CD4-positive, alpha-beta T cell treated with Interleukin-10 for 1 hour (primary cell): ENCODE measurements around the gene TOR1AIP1.

Experiments
- DNase-seq: peaks from one replicate; pipeline ENCODE4 v3.0.0-alpha.2; 2020

TOR1AIP1 gene

DNA sequence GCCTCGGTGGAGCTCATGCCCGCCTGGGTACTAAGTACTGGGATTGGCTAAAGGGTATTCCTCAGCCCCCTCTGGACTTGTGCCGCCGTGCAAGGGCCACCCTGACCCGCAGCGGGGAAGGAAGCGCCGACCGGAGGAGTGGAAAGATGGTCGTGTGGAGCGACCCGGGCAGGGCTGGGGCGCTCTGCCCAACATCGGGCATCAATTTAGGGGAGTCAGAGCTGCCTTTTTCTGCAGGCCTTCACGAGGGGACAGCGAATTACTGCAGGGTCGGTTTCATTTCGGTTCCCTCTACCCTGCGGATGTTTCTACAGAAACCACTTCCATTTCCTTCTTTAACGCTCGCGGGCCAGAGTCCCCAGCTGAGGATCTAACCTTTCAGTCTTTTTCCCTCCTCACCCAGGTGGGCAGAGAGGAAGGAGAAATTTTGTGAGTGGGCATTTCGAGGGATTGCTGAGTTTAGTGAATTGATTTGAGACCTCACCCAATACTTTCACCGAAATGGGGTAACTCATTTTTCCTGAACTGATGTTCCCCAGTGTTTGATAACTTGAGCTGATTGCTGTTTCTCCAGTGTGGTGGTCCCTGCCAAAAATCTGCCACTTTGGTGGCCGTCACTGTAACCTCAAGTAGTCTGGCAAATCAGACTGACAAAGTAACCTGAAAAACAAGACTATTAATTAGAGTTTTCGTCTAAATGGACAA, 1.1 kb downstream of the TOR1AIP1 start:
- peak; percentile 59 for DNase-seq

DNA sequence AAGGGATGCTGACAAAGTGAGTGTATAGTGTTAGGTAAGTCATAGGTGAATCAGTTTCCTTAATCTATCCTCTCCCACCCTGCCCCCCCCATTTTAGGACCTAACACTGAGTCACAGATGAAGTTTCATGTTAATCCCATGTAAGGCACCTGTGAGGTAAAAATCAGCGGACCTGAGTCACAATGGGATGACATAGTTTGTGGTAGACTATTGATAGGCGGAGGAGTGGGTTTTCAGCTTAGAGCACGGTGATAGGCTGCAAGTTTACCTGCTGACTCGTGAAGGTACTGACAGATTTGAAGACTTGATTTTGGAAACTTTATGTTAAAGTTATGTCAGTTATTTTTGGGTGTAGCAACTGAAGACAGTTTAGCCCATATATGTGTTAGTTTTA, 1.7 kb downstream of the TOR1AIP1 start:
- peak; percentile 80 for DNase-seq

DNA sequence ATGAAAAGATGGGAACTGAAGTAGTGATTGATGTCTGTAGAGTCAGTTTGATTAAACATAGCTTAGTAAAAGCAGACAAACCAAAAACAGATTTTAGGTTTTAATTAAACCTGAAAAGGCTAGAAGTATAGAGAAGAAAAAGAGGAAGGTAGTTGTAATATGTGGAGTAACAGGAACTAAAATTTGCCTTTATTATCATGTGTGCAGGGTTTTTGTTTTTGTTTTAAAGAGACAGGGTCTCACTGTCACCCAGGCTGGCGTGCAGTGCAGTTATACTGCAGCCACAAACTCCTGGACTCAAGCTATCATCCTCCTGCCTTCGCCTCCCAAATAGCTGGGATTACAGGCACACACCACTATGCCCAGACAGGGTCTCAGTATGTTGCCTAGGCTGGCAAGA, 6.0 kb downstream of the TOR1AIP1 start:
- DNase-seq = no peak

DNA sequence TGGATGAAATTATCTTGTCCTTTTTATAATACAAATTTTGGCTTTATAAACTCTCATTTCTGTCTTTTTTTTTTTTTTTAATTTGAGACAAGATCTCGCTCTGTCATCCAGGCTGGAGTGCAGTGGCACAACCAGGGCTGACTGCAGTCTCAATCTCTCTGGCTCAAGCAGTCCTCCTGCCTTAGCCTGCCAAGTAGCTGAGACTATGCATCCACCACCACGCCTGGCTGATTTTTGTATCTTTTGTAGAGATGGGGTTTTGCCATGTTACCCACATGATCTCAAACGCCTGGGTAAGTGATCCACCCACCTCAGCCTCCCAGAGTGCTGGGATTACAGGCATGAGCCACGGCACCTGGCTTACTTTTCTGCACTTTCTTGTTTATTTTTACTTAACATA, 7.5 kb downstream of the TOR1AIP1 start:
- no peak for DNase-seq

DNA sequence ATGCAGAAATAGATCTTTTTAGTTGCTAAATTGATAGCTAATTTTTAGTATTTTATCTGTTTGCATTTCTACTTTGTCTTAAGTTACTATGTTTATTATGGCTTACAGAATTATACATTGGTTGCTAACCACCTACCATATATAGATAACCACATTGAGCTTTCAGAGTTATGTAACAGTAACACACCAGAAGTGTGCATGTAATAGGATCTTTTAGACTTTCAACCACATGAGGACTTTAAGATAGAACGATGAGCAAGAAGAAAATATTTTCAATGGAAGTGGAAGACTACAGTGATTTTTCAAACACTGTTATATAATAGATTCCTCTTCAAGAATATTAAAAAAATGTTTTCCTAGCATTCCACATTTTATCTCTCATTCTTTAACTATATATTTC, 28.8 kb downstream of the TOR1AIP1 start:
- DNase-seq = no peak

DNA sequence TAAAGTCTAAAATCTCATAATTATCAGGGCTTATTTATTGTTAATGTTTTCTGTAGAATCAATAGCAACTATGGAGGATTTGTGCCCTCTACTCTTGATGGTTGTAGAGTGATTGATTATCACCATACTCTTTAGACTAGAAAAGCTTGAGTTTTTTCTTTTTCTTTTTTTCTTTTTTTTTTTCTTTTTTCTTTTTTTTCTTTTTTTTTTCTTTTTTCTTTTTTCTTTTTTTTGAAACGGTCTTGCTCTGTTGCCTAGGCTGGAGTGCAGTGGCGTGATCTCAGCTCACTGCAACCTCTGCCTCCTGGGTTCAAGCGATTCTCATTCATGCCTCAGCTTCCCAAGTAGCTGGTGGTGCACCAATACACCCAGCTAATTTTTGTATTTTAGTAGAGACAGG, 29.7 kb downstream of the TOR1AIP1 start:
- DNase-seq = no peak

DNA sequence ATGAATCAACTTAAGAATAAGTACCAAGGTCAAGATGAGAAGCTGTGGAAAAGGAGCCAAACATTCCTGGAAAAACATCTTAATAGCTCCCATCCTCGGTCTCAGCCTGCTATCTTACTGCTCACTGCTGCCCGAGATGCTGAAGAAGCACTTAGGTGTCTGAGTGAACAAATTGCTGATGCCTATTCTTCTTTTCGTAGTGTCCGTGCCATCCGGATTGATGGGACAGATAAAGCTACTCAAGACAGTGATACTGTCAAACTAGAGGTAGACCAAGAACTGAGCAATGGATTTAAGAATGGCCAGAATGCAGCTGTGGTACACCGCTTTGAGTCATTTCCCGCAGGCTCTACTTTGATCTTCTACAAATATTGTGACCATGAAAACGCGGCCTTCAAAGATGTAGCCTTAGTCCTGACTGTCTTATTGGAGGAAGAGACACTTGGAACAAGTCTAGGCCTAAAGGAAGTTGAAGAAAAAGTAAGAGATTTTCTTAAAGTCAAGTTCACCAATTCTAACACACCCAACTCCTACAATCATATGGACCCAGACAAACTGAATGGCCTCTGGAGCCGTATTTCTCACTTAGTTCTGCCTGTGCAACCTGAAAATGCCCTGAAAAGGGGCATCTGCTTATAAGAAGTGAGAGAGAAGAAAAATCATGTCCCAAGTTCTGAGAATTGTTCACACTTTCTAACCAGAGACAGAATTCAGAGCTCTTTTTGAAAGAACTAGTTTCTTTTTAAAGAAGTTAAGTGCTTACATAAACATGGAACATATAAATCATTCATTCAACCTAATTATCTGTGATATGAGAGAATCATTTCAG, 35.7 kb downstream of the TOR1AIP1 start:
- DNase-seq = no peak

DNA sequence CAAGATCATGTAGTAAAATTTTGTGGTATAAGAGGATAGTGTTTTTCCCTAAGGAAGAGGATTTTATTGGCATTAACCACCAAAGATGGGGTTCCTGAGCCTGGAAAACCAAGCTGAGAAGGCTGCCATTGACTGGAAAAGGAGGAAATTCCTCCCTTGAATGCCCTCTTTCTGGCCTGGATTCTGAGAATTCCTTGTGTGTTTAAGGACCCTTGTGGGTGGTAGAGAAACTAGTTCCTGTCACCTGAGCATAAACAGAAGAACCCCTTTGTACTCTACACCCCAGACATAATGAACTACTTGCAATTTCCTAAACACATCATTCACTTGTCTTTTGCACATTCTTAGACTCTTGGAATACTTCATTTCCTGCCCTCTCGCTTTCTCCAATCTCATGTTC, 39.4 kb downstream of the TOR1AIP1 start:
- no peak for DNase-seq

DNA sequence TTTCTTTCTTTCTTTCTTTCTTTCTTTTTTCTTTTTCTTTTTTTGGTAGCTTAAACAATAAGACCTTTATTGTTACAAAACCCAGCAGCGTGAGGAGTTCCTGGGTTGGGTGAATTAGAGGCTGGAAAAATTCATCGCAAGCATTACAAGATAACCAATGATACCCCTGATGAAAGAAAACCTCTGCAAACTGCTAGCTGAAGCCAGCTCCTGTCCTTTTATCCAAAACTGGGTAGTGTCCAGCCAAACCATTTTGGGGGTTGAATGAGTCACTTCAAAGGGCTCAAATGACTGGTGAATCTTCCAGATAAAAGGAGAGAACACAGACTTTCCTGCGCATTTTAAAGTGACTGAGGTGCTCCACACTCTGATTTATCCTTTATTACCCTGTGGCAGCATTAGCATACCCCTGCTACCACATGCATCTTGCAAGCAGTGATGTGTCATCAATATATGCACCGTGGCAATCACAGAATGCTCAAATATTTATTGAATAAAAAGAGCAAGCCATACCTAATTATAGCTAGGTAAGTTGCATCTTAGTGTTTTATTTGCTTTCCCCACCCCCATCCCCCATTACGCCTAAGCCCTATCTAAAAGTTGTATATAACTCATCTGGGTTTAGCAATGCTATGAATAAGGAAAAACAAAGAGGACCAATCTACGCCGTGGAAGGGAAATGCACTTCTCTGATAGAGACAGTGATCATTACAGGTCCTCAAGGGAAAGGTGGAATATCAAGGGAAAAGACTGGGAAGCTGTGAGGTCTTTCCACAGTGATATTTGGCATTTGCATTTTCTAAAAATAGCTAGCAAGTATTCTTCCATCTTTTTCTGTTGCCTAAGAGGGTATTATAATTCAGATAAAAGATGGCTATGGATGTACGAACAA, 40.1 kb downstream of the TOR1AIP1 start:
- DNase-seq = no peak

DNA sequence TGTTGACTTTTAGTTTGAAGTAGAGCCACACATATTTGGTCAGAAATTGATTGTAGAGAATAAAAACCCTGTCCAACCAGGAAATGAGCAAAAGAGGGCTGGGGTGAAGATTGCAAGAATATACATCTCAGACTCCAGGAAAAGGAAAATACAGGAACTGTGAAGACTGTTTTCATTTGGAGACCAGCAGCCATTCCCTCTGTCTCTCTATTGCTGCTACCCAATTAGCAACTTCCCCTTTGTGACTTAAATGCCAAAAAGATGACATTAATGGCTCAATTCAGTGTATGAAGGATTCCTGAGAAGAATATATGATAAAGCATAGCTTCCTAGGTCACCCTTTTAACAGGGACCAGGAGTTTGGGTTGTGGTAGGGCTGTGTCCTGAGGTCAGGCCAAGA, 40.9 kb downstream of the TOR1AIP1 start:
- DNase-seq = no peak

DNA sequence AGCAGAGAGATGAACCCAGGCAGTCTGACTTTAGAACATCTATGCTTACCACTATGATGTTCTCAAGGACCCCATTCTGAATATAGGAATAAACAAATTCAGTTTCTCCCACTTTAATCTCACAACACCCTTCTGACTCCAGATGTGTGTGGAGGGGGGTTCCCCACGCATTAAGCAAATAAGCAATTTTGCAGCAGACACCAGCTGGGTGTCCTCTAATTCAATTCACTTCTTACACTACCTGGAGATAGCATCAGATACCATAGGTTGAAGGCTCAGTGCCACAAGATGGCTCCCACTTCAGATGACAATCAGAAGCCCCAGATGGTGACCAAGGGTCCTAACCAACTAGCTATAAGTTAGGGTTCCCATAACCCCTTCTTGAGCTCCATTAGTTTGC, 42.2 kb downstream of the TOR1AIP1 start:
- no peak for DNase-seq

DNA sequence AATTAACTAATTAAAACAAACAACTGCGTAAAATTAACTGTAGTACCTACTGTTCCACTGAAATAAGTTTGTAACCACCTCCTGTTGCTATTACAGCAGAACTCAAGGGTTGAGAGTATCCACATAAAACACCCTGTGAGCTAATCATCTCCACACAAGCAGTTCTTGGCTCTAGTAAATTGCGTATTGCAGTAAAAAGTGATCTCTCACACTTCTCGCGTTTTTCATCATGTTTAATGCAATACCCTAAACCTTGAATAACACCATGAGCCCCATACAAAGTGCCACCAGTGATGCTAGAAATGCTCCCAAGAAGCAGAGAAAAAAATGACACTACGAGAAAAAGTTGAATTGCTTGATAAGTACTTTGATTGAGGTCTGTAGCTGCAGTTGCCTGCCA, 43.2 kb downstream of the TOR1AIP1 start:
- no peak for DNase-seq

DNA sequence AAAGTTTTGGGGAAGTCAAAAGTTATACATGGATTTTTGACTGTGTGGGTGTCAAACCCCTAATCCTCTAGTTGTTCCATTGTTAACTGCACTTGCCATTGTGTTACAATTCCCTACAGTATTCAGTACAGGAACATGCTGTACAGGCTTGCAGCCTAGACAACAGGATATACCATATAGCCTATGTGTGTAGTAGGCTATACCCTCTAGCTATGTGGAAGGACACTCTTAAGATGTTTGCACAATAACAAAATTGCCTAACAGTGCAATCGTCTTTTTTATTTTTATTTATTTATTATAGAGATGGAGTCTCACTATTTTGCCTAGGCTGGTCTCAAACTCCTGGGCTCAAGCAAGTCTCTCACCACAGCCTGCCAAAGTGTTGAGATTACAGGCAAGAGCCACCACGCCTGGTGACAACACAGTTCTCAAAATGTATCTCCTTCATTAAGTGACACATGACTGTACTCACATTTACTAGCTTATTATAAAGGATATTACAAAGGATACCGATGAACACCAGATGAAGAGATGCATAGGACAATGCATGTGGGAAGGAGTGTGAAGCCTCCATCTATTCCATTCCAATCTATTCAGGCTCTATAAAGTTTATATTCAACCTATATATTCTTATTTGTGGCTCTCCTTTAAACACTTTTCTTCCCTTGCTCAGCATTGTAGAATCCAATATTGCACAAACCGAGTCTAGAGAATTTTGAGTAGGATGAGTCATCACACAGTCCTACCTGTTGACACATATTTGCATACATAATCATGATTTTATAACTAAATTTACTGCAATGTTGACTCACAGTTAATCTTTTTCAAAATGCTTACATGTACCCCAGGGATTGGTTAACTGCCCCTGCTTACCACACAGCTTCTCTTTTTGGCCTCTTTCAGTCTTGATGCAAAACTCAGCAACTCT, 44.1 kb downstream of the TOR1AIP1 start:
- DNase-seq = no peak

DNA sequence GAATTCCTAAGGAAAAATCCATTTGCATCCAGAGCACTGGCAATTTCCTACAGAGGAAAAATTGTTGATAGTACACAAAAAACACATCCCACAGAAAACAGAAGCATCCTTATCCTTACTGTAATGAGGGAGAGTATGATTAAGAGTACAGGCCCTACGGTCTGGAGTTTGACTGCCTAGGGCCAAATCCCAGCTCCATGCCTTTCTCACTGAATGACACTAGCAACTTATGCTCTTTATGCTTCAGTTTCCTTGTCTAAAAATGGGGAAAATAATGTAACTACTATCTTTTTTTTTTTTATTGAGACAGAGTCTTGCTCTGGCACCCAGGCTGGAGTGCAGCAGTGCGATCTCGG, 44.7 kb downstream of the TOR1AIP1 start:
- DNase-seq = no peak

DNA sequence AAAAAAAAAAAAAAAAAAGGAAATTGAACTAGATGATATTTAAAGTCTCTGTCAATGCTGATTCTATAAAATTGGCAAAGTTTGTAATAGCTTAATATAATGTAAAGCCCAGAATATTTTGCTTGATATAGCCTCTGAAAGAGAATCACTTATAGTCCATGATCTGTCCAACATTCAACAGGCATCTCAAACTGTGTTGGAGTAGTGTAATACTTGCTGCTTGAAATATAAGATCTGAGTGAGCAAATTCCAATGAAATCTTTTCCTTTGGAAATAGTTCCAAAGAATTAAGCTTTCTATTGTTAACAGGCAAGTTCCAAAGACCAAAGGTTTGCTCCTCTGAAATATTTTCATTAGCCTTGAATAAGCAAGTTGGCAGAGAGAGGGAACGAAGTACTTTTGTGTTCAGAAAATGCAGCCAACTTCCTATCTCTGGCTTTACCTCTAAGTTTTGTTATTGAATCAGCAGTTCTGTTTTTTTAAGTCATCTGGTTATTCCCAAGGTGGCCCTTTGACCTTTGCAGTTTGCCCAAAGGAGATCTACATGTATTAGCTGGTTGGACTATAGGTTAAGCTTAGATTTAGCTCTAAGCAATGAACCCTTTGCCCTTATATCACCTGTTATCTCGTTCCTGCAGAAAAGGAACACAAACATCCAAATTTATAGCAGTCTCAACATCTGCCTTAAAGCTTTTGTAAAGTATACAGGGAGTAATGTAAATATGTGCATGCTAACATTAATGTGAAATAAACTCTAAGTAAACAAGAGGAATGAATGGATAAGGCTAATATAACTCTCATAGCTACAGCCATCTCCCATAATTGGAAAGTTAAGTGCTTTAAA, 48.1 kb downstream of the TOR1AIP1 start:
- no peak for DNase-seq

DNA sequence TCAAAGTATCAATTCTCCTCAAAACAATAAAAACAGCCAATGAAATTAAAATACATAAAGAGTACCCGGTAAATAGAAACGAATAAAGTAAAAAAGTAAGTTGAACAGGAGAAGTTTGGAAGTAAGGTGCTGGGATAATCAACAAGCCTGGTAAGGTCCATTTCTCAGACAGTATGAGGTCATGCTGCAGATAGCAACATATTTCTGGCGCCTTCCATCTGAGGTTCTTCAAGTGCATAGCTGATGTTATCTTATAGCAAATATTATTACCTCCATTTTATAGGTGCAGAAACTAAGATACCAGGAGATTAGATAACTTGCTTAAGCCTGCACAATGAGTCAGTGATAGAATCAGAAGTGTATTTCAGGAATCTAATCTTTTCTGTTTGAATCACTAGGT, 48.8 kb downstream of the TOR1AIP1 start:
- DNase-seq = no peak

DNA sequence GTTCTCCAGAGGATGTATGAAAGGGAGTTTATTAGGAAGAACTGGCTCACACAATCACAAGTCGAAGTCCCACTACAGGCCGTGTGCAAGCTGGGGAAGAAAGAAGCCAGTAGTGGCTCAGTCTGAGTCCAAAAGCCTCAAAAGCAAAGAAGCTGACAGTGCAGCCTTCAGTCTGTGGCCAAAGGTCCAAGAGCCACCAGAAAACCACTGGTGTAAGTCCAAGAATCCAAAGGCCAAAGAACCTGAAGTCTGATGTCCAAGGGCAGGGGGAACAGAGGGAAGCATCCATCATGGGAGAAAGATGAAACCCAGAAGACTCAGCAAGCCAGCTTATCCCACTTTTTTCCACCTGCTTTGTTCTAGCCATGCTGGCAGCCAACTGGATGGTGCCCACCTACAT, 51.1 kb downstream of the TOR1AIP1 start:
- DNase-seq = no peak

DNA sequence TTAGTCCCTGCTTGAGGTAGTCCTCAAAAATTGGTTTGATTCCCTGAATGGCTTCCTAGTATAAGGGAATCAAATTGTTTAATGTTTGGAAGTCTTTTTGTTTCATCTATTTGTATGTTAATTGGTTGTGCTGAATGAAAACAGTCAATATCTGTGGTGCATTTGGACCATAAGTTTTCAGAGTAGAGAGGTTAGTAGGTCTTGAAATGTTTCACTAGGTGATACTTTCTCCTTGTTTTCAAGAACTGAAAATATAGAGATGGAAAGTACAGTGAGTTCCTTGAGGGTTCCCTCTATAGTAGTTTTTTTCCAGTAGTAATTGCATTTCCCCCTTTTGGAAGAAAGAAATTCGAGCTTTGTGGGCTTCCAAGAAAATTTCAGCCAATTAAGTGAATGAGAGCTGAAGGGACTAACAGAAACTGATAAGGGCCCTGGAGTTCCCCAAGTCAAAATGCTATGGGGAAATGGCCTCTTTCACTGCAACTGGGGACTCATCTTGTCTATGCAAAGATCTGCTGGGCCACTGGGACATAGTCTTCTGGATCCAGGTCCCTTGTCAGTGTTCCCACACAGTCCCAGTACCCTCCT, 53.9 kb downstream of the TOR1AIP1 start:
- no peak for DNase-seq

DNA sequence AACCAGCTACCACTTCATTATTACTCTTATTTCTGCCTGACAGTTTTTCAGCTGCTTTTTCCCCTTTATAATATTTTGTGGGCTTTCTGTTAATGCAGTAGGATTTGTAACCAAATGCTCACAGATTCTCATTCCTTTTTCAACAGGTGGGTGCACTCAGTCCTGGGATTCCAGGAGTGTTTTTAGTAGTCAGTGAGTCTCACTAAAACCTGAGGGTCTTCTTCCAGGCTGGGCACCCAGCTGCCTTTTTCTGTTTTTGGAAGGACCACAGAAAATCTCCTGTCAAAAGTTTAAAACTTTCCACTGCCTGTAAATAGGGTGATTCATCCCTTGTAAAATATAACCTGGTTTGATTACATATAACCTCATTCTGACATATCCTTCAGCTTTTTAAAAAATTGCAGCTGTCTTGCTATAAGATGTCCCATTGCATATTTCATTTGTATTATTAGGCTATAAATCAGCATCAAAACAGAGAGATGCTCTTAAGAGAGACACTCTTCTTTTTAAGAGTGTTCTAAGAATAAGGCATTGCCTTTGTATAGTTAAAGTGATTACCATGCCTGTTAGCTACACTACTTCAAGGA, 55.7 kb downstream of the TOR1AIP1 start:
- no peak for DNase-seq

DNA sequence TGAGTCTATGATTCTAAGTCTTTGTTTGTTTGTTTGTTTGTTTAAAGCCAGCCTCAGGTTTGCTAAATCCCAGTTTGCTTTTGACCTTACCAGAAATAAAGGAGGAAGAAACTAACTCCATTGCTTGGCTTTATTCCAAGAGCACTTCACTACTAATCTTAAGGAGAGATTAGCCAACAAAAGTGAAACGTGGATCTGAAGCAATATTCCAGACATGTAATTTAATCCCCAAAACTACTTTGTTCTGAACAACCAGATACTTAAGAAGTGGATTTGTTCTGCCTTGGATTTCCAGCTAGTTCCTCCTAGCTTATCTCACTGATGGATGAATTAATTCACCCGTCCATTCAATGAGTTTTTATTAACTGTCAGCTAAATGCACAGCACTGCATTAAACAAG, 56.7 kb downstream of the TOR1AIP1 start:
- no peak for DNase-seq

DNA sequence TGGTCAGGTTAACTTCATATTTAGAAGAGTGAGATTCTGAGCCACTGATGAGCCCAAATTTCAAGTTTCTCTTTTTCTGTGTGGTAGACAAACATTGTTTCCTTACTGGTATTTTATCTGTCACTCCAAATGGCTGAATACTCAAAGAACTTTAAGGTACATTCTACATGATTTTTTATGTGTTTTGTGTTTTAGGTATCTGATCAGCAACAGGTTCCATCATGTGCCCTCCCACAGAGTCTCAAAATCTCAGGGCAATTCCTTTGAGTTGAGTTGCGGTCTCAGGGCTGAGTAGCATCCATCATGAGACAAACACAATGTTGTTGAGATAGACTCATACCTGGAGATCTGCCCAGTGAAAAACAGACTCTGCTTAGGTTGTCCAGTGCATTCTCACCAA, 57.9 kb downstream of the TOR1AIP1 start:
- DNase-seq = no peak
